NCI-H1694 (cell line): ENCODE data around the gene RAB3A.

Experiments used
- DNase-seq: peaks from one replicate; lab custom pipeline; 2025; lab: John Stamatoyannopoulos, UW

RAB3A gene

DNA sequence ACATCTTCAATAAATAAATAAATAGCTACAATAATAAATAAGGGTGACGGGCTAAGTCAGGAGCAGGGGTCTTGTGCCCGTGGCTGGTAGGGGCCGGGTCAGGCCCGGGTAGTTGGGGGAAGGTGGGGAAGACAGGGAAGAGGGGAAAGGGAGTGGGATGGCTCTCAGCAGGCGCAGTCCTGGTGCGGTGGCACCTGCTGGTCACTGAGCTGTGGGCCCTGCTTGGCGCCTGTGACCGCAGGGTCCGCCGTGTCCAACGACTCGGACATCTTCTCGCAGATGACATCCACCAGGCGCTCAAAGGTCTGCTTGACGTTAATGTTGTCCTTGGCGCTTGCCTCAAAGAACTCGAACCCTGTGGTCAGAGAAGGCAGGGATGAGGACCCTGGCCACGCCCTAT is 6.5 kb downstream of the RAB3A start:
- no peak for DNase-seq

DNA sequence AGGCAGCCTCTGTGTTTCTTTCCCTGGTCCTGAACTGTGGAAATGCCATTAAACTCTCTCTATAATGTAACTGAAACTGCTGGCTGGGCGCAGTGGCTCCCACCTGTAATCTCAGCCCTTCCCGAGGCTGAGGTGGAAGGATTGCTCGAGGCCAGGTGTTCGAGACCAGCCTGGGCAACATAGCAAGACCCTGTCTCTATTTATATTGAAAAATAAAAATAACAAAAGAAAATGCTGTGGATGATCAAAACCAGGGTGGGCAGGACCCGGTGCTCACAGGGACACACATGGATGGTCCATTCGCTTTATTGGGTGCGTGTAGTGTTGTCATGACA is 7.4 kb downstream of the RAB3A start:
- DNase-seq: no peak

- no peak for DNase-seq
Measured at GRCh38 chr19:18194554-18195238, 9.1 kb downstream of the RAB3A start.

DNA sequence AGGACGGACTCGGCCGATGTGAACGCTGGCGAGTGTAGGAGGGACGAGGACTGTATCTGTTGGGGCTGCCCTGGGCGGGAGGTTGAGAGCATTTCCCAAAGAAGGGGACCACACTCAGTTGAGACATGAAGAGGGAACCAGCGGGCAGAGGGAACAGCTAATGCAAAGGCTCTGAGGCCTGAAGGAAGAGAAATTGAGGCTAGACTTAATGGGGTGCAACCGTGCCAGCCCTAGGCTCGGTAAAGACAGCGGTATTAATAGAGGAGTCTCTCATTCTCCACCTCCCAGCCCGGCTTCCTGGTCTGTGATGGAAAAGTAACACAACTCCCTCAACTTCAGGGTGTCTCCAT is 9.7 kb downstream of the RAB3A start:
- no peak for DNase-seq

DNA sequence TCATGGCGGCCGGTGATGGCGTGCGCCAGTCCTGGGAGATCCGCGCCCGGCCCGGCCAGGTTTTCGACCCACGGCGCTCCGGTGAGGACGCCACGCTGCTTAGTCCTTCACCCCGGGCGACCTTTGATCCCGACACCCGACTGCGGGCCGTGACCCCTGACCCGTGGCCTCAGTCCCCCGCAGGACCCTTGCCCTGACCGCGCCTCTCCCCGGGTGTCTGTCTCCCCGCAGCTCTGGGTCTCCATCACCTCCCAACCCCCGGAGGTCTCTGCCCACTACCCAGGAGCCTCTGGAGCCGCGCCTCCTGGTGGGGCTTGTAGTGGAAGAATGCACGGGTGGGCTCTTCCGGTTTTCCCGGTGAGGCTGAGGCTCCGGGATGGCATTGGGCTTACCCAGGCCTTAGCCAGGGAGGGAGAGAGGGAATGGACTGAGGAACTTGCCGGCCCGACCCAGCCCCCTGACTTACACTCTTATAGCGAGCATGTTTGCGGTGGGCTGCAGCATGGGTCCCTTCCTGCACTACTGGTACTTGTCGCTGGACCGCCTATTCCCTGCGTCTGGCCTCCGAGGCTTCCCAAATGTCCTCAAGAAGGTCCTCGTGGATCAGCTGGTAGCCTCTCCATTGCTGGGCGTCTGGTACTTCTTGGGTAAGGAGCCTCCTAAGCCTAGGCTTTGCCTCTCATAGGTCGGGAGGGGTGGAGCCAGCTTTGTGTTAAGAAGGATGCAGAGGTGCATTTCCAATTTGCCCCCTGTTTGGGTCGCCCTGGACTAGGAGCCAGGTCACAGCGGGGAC is 10.3 kb downstream of the RAB3A start:
- no peak for DNase-seq

DNA sequence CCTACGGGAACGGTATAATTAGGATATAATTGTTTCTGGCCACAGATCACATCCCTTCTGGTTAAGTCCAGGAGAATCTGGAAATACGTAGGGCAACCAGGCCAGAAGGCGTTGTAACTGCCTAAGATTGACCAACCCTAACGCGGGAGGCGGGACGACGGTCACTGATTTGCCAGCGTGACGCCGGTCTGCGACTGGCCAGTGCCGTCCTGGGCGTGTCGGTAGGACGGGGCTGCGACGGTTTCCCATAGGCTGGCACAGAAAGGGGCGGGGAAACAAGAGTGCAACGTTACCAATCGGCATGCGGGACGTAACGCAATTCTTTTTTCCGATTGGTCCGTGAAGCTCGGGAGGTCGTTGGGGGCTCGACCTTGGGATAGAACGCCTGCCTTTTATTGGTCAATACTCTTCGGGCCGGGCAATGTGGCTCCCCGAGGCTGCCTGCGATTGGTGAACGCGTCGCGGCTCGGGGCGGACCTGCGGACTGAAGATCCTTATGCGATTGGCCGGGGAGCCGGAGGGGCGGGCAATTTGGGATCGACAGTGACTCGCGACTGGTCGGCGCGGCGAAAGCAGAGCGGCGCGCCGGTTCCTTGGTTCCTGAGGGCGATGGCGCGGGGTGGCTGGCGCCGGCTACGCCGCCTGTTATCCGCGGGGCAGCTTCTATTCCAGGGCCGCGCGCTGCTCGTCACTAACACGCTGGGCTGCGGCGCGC is 11.0 kb downstream of the RAB3A start, which contains the start of gene MPV17L2:
Gene MPV17L2, plus strand, starts transcription at position 546 of the 715 bp plus-strand sequence. Its CDS starts 64 bp downstream, at position 610.
- DNase-seq: peak; percentile 100

GRCh38 chr19:18191640-18192062 is 12.2 kb downstream of the RAB3A start:
- DNase-seq: no peak

- no peak for DNase-seq
Measured at GRCh38 chr19:18190278-18190677, 13.6 kb downstream of the RAB3A start.

DNA sequence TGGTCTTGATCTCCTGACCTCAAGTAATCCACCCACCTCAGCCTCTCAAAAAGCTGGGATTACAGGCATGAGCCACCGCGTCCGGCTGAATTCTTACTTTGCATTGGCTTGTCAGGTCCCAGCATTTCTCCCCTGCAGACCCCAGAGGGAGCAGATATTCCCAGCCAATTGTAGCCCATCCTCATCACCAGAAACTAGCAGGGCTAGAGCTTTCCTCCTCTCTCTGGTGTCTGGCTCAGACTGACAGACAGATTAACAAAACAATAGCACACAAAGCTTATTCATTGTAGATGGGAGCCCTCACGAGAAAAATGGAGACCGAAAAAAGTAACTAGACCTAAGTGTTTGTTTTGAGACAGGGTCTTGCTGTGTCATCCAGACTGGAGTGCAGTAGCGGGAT is 18.3 kb downstream of the RAB3A start:
- DNase-seq: no peak

DNA sequence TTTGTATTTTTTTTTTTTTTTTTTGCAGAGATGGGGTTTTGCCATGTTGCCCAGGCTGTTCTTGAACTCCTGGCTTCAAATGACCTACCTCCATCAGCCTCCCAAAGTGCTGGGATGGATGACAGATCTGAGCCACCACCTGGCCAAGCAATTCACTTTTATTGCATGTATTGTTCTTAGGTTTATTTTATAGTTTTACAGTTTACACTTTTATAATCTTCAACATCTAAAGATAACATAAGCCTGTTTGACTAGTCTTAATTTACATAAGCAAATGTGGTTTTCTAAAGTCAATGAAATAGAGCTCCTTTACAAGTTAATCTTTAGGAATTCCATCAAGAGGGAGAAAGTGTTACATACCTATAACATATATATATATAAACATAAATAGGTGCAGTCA is 20.3 kb downstream of the RAB3A start:
- no peak for DNase-seq

- no peak for DNase-seq
Measured at GRCh38 chr19:18179957-18180356, 23.9 kb downstream of the RAB3A start.

DNA sequence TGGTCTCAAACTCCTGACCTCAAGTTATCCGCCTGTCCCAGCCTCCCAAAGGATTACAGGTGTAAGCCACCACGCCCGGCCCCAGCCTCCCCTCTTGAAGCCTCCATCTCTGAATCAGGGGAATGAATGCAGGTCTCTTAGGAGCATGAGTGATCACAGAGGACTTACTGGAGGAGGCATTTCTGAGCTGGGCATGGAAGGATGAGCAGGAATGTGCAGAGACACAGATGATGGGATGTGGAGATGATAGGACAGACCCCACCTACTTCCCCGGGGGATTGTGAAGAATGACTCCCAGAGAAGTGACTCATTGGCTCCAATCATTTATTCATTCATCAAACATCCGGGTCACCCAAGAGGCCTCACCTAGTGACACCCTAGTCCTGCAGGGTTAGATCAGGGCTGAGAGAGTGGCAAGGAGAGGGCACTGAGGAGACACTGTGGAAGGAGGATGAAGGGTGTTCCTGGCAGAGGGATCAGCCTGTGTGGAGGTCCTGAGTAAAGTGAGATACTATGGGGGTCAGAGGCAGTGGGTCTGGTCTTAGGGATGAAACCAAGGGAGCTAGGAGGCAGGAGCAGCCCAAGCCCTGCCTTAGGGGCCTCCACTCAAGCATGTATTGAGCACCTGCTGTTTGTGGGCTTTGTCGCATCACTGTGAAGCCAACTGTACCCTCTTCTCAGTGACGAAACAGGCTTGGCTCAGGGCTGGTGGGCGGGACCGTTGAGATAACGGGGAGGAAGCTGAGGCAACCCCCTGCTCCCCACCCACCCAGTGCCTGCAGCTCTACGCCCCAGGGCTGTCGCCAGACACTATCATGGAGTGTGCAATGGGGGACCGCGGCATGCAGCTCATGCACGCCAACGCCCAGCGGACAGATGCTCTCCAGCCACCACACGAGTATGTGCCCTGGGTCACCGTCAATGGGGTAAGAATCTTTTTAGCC is 27.2 kb downstream of the RAB3A start:
- no peak for DNase-seq

GRCh38 chr19:18174983-18175382 is 28.9 kb downstream of the RAB3A start:
- DNase-seq: no peak

GRCh38 chr19:18173572-18174288 is 30.1 kb downstream of the RAB3A start, which contains the start of gene IFI30:
IFI30 (plus strand) TSS chr19:18173813; CDS start chr19:18173842, 29 bp downstream.
- peak; percentile 17 for DNase-seq

GRCh38 chr19:18173054-18173571 is 30.7 kb downstream of the RAB3A start:
- DNase-seq: no peak

- no peak for DNase-seq
Measured at GRCh38 chr19:18172331-18173053, 31.4 kb downstream of the RAB3A start.

GRCh38 chr19:18171605-18172327 is 32.1 kb downstream of the RAB3A start:
- DNase-seq: no peak

GRCh38 chr19:18170714-18171255 is 33.1 kb downstream of the RAB3A start:
- DNase-seq: no peak
